Measurements from ENCODE around the gene IFT81.

- TF ChIP-seq CTCF (IDR thresholded peaks at IDR 0.05) (no peak), POLR2A (IDR thresholded peaks at IDR 0.05) (no peak)
Observed at GRCh38 chr12:110168732-110169455, 44.7 kb downstream of the IFT81 start.
